GM12878 (cell line): ENCODE measurements around the gene CADPS. TPM values are rescaled to one million over a fixed set of nuclear protein-coding genes. Genes with fewer than 3 reads are reported as not detected.

Source experiments
- ATAC-seq: fragments of 200-7000 bp; cut with Tn5 transposase; 3 replicates; pipeline ENCODE4 v1.9.1; 2020; ENCODE audit warnings: mild to moderate bottlenecking, moderate library complexity
- BruUV-seq: library from RNA; stranded (reverse); fragments of 400-500 nt; replicated peaks from 2 replicates; lab custom pipeline; 2021; lab: Mats Ljungman, UMichigan
- CTCF ChIA-PET: fragments of 300-600 bp; sonication (Branson Sonifier 250); formaldehyde crosslinking; extraction: SDS; loops from one replicate; lab custom pipeline; 2021; ENCODE audit warnings: inconsistent platforms; lab: Yijun Ruan, JAX
- POLR2A ChIA-PET: fragments of 350-600 bp; formaldehyde crosslinking; extraction: SDS; loops from one replicate; lab custom pipeline; 2021; ENCODE audit warnings: inconsistent platforms; lab: Charles Lee
- RAD21 ChIA-PET: fragments of 300-600 bp; sonication (Branson Sonifier 250); formaldehyde crosslinking; loops from one replicate; lab custom pipeline; 2023; ENCODE audit warnings: antibody characterized with exemption; ENCODE audit not compliant: unreplicated experiment; lab: Charles Lee
- SMC1A ChIA-PET: fragments of 300-600 bp; sonication (Branson Sonifier 250); formaldehyde crosslinking; loops from one replicate; lab custom pipeline; 2023; ENCODE audit not compliant: unreplicated experiment, uncharacterized antibody; lab: Charles Lee
- DNase-seq: peaks from one replicate; pipeline ENCODE4 v3.0.0-alpha.2; 2011; ENCODE audit warnings: low read depth, low spot score
- FAIRE-seq: peaks from 3 replicates; lab custom pipeline; 2011; peaks lifted over from hg19 to GRCh38; lab: Jason Lieb, UNC
- H2AFZ ChIP-seq: 2 replicates; pipeline ENCODE4 v1.6.0; 2011; ENCODE audit warnings: low read depth, low read length, control low read depth; ENCODE audit not compliant: control insufficient read depth
- H3K27ac ChIP-seq: 2 replicates; pipeline ENCODE4 v1.5.1; 2011; ENCODE audit warnings: control low read depth; ENCODE audit not compliant: control insufficient read depth, insufficient read depth
- H3K27me3 ChIP-seq, 2 experiments: replicated peaks in 1 of 2; 2 replicates each; pipeline versions ENCODE4 v1.6.0 to v1.6.1; 2011; ENCODE audit warnings: low read length in 1 of 2; ENCODE audit not compliant: control insufficient read depth in 2 of 2, insufficient read depth in 2 of 2
- H3K36me3 ChIP-seq, 2 experiments: 2 replicates each; pipeline ENCODE4 v1.5.1; 2011; ENCODE audit warnings: low read length in 1 of 2; ENCODE audit not compliant: control insufficient read depth in 2 of 2, insufficient read depth in 2 of 2
- H3K4me1 ChIP-seq: 2 replicates; pipeline ENCODE4 v1.6.1; 2011; ENCODE audit warnings: mild to moderate bottlenecking, low read length, moderate library complexity, mixed read lengths; ENCODE audit not compliant: control insufficient read depth, insufficient read depth
- H3K4me2 ChIP-seq: 2 replicates; pipeline ENCODE4 v1.6.0; 2011; ENCODE audit warnings: control low read depth; ENCODE audit not compliant: control insufficient read depth, insufficient read depth
- H3K4me3 ChIP-seq: fragments of 200-600 bp; sonication (generic); 2 replicates; pipeline ENCODE4 v1.5.1; 2016
- H3K79me2 ChIP-seq: 2 replicates; pipeline ENCODE4 v1.6.0; 2011; ENCODE audit warnings: low read length; ENCODE audit not compliant: control insufficient read depth, insufficient read depth
- H3K9ac ChIP-seq: 2 replicates; pipeline ENCODE4 v1.8.0; 2011; ENCODE audit warnings: low read length, control low read depth, mixed read lengths; ENCODE audit not compliant: control insufficient read depth, insufficient read depth
- H3K9me3 ChIP-seq: replicated peaks from 3 replicates; pipeline ENCODE4 v1.5.1; 2011; ENCODE audit warnings: mild to moderate bottlenecking, low read length; ENCODE audit not compliant: control insufficient read depth, insufficient read depth
- H4K20me1 ChIP-seq: 2 replicates; pipeline ENCODE4 v1.6.0; 2011; ENCODE audit not compliant: control insufficient read depth, insufficient read depth
- GABPA ChIP-seq: IDR thresholded peaks from 2 replicates; pipeline ENCODE4 v1.6.1; 2014; ENCODE audit warnings: antibody characterized with exemption, low read depth, mild to moderate bottlenecking, inconsistent platforms
- IKZF2 ChIP-seq, 2 experiments: fragments of 450-650 bp; IDR thresholded peaks; 2 replicates each; pipeline ENCODE4 v1.6.1; 2017; ENCODE audit warnings: mild to moderate bottlenecking in 2 of 2, moderate library complexity in 2 of 2
- POU2F2 ChIP-seq: IDR thresholded peaks from 3 replicates; pipeline ENCODE4 v1.6.1; 2011; ENCODE audit warnings: low read depth, mild to moderate bottlenecking, low read length, borderline replicate concordance
- RCOR1 ChIP-seq: conservative IDR thresholded peaks from 2 replicates; pipeline ENCODE4 v1.6.1; 2012; ENCODE audit warnings: low read depth, low read length, improper control_type of control experiment
- SIX5 ChIP-seq: IDR thresholded peaks from 2 replicates; pipeline ENCODE4 v1.6.1; 2011; ENCODE audit warnings: mild to moderate bottlenecking, low read depth, low read length, moderate library complexity; ENCODE audit not compliant: severe bottlenecking
- SMAD1 ChIP-seq: fragments of 450-650 bp; IDR thresholded peaks from 2 replicates; pipeline ENCODE4 v1.6.1; 2018; ENCODE audit warnings: mild to moderate bottlenecking, low read depth; ENCODE audit not compliant: partially characterized antibody
- TARDBP ChIP-seq: IDR thresholded peaks from 2 replicates; pipeline ENCODE4 v1.6.1; 2016; ENCODE audit warnings: borderline replicate concordance
- TCF12 ChIP-seq: IDR thresholded peaks from 2 replicates; pipeline ENCODE4 v1.6.1; 2011; ENCODE audit warnings: low read depth, mild to moderate bottlenecking, low read length
- WGBS: methylation state at CpG from one replicate; pipeline ENCODE4 v1.1.6; 2016; ENCODE audit warnings: low lambda C conversion rate; ENCODE audit not compliant: insufficient replicate concordance, insufficient coverage; ENCODE audit errors: missing lambda C conversion rate; 5-methylcytosine and 5-hydroxymethylcytosine counted together
- in situ Hi-C: fragments of 300-500 bp; cut with MboI; formaldehyde crosslinking; loops from 9 replicates; pipeline ENCODE4 v1.14.3; 2018; ENCODE audit warnings: mixed read lengths
- intact Hi-C: fragments of 100-400 bp; cut with micrococcal nuclease; formaldehyde crosslinking; loops from one replicate; pipeline ENCODE4 v1.14.2; 2022; ENCODE audit not compliant: unreplicated experiment
- polyA plus RNA-seq, 11 experiments: library from polyadenylated mRNA; depleted of rRNA in 4 of 11; unstranded in 6 of 11; stranded (reverse) in 5 of 11; fragments of >200 nt; fragmentation: Nextera tagmentation in 4 of 11; fragmentation: Illumina TruSeq in 1 of 11; extraction: Ambion mirVana in 4 of 11; extraction: Trizol in 1 of 11; gene quantifications; 1 replicate in 1 of 11; 2 replicates in 10 of 11; pipeline versions ENCODE4 v1.2.1 to v1.2.3, GENCODE V29; 2011 to 2016; ENCODE audit warnings: inconsistent platforms in 2 of 11, missing spikeins in 2 of 11, low read depth in 1 of 11
- total RNA-seq, 4 experiments: library from RNA; depleted of rRNA in 3 of 4; stranded (reverse); fragments of >200 nt in 3 of 4; fragmentation: Illumina TruSeq in 1 of 4; extraction: Trizol in 1 of 4; gene quantifications; 2 replicates each; pipeline versions ENCODE4 v1.2.1 to v1.2.3, GENCODE V29; 2013 to 2021
- TF ChIP-seq, protein P1 (sequence below): fragments of 450-650 bp; IDR thresholded peaks from 2 replicates; pipeline ENCODE4 v1.6.1; 2014; ENCODE audit warnings: mild to moderate bottlenecking
- TF ChIP-seq, protein P2 (sequence below): IDR thresholded peaks from 2 replicates; pipeline ENCODE4 v1.6.1; 2011; ENCODE audit warnings: borderline replicate concordance, low read depth, mild to moderate bottlenecking, moderate library complexity, low read length; ENCODE audit not compliant: insufficient read depth, poor library complexity, severe bottlenecking
- TF ChIP-seq, protein P3 (sequence below): fragments of 450-650 bp; IDR thresholded peaks from 2 replicates; pipeline ENCODE4 v1.6.1; 2016; ENCODE audit warnings: mild to moderate bottlenecking
- TF ChIP-seq, protein P4 (sequence below): IDR thresholded peaks from 2 replicates; pipeline ENCODE4 v1.6.1; 2012; ENCODE audit warnings: low read depth, low read length, improper control_type of control experiment

The CADPS gene
- total and polyA plus RNA-seq, 10 of the 15 experiments (the other 5 are each of a cell fraction or from before 2014, with no cell fraction given), result 0.20 TPM; not detected in 9

DNA sequence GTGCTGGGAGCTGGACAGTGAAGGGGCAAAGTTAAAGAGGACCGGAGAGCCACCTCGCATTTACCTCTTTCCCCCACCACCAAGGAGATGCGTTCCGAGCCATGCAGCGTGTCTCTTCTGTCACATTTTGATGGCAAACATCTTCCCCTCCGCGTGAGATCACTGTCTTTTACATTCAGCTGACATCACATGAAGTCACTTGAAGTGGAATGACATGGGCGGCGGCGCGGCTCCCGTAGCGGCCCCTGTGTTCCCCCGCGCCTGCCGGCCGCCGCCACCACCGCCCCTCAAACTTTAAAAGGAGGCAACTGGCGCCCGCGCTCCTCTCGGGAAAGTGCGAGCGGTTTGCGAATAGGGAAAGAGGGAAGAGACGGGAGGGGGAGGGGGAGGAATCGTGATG lies 502.0 kb downstream of the CADPS start, which contains the start of gene FEZF2 (continued):
- TF ChIP-seq, protein P1, sequence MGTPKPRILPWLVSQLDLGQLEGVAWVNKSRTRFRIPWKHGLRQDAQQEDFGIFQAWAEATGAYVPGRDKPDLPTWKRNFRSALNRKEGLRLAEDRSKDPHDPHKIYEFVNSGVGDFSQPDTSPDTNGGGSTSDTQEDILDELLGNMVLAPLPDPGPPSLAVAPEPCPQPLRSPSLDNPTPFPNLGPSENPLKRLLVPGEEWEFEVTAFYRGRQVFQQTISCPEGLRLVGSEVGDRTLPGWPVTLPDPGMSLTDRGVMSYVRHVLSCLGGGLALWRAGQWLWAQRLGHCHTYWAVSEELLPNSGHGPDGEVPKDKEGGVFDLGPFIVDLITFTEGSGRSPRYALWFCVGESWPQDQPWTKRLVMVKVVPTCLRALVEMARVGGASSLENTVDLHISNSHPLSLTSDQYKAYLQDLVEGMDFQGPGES, result no peak
- TF ChIP-seq, protein P2, sequence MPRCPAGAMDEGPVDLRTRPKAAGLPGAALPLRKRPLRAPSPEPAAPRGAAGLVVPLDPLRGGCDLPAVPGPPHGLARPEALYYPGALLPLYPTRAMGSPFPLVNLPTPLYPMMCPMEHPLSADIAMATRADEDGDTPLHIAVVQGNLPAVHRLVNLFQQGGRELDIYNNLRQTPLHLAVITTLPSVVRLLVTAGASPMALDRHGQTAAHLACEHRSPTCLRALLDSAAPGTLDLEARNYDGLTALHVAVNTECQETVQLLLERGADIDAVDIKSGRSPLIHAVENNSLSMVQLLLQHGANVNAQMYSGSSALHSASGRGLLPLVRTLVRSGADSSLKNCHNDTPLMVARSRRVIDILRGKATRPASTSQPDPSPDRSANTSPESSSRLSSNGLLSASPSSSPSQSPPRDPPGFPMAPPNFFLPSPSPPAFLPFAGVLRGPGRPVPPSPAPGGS, result no peak

DNA sequence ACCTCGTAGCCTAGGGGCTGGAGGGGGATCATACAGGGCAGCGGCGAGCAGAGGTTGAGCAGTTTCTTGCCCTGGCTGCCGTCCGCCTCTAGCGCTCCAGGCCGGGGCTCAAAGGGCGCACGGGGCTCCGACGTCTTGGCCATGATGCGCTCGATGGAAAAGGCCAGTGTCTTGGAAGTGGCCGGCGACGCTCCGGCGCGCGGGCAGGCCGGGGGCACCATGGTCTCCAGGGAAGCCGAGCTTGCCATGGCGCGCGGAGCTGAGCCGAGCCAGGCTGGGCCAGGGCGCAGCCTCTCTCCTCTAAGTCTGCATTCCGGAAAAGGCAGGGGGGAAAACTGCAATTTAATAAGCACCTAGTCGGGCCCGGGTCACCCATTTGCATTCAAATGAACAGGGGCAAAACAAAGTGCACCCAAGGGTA lies 502.6 kb downstream of the CADPS start:
- no peak for ATAC-seq
- Histone ChIP-seq H3K9me3 (no peaks in the 10 kb centered on the region), H3K9ac (no peak overlapping the region), H3K4me1 (no peaks in the 10 kb centered on the region), H3K27ac (no peak overlapping the region), H3K27me3 (peaks cover 6 to 12% of the 10 kb centered on the region in 2 experiments), H4K20me1 (no peaks in the 10 kb centered on the region), H2AFZ (no peak overlapping the region), H3K36me3 (no peaks in the 10 kb centered on the region), H3K4me2 (no peak overlapping the region), H3K79me2 (no peaks in the 10 kb centered on the region), H3K4me3 (no peak overlapping the region)
- in situ Hi-C loops (no loop called here), intact Hi-C loops (no loop called here)
- no peak for FAIRE-seq
- SMC1A ChIA-PET, result no interaction called here
- no peak for DNase-seq
- CTCF ChIA-PET, result no interaction called here
- RAD21 ChIA-PET, result no interaction called here
- POLR2A ChIA-PET, result no interaction called here
- 56% methylated on average over 29 of the region's 30 CpGs for WGBS
- no TSS peak for BruUV-seq
- TF ChIP-seq IKZF2 (IDR thresholded peaks at IDR 0.05) (no peak), POU2F2 (no peak), RCOR1 (no peak), TCF12 (no peak), SMAD1 (no peak), SIX5 (no peak), GABPA (no peak), TARDBP (no peak)
- TF ChIP-seq, protein P3, sequence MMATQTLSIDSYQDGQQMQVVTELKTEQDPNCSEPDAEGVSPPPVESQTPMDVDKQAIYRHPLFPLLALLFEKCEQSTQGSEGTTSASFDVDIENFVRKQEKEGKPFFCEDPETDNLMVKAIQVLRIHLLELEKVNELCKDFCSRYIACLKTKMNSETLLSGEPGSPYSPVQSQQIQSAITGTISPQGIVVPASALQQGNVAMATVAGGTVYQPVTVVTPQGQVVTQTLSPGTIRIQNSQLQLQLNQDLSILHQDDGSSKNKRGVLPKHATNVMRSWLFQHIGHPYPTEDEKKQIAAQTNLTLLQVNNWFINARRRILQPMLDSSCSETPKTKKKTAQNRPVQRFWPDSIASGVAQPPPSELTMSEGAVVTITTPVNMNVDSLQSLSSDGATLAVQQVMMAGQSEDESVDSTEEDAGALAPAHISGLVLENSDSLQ, result no peak
- TF ChIP-seq, protein P4, sequence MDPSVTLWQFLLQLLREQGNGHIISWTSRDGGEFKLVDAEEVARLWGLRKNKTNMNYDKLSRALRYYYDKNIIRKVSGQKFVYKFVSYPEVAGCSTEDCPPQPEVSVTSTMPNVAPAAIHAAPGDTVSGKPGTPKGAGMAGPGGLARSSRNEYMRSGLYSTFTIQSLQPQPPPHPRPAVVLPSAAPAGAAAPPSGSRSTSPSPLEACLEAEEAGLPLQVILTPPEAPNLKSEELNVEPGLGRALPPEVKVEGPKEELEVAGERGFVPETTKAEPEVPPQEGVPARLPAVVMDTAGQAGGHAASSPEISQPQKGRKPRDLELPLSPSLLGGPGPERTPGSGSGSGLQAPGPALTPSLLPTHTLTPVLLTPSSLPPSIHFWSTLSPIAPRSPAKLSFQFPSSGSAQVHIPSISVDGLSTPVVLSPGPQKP, result no peak
